HG02623 (cell line): ENCODE results near the gene ASB8.
"Not testable (repeated sequence)": the region's sequence is repeated elsewhere in the genome, so short reads cannot be mapped to it uniquely, and the experiment has no call there.

Source experiments
- ATAC-seq: cut with Tn5 transposase; IDR thresholded peaks from one replicate; pipeline ENCODE4 v1.9.1; 2021; ENCODE audit warnings: moderate library complexity; ENCODE audit not compliant: unreplicated experiment

The ASB8 gene

DNA sequence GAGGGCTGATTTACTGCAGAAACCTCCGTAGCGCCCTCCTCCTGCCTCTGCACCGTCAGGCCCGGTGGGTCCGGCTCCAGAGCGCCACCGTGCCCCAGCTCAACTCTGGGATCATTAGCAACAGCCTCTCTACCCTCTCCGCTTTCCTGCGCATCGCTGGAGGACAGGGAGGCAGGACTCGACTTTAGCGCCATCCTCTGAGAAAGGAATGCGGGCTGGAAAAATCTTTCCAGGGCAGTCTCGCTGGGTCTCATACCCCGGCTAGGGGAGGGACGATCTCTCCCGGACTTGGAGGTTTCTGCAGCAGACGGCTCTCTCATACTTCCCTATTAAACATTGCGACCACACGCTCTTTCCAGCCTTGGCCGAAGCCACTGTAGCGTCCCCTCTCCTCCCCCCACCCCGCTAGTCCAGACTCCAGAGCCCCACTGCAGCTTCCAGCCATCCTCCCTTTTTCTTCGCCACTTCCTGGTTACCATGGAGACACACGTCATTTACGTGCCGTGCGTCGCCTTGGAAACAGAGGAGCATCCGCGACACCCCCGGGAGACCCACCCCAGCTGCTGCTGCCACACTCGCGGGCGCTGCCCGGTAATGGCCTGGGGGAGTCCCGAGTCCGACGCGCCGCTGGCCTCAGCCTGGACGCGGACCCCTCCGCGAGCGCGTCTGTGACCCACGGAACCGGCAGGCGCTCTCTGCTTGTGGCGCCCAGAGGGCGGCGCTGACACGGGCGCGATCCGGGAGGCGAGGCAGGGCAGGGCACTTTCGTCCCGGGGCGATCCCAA is 26.0 kb upstream of the ASB8 start, which contains the start of gene CCDC184:
TSS of gene CCDC184 (plus strand) at position 554 of the 785 bp plus-strand sequence. CDS start 479 bp downstream, outside the sequence.
- ATAC-seq: peak; percentile 66

DNA sequence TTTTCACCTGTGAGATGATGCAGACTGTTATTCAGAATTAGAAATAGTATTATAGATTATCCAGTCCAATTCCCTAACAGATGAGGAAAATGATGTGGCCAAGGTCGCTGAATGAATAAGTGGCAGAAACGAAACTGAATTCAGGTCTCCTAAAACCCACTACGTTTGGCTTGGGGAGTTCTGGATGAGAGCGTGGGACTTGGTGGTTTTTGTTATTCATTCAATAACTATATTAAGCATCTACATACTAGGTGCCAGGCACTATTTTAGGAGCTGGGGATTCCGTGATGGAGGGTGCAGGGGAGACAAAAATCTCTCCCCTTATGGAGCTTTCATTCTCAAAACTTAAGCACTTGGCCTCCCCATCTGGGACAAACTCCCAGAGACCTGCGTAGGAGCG is 25.3 kb upstream of the ASB8 start:
- ATAC-seq: no peak

DNA sequence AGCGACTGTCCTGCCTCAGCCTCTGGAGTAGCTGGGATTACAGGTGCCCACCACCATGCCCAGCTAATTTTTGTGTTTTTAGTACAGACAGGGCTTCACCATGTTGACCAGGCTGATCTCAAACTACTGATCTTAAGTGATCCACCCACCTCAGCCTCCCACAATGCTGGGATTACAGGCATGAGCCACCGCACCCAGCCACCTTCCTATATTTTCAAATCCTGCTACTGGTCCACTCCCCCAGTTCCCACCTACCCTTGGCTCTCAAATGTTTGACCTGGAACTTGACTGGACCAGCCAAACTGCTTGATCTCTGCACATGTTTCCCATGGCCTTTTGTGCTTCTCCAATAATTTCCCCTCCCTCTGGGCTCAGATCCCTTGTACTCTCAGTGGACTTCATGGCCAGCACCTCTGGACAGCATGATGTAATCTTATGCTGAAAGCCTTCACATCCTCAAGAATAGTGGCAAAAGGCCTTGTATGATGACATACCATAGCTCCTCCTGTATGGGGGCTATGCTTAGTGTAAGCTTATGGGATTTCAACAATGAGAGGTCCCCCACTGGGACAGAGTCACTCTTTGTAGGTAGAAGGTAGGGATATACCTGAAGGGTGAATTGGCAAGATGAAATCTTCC is 23.7 kb upstream of the ASB8 start:
- no peak for ATAC-seq

DNA sequence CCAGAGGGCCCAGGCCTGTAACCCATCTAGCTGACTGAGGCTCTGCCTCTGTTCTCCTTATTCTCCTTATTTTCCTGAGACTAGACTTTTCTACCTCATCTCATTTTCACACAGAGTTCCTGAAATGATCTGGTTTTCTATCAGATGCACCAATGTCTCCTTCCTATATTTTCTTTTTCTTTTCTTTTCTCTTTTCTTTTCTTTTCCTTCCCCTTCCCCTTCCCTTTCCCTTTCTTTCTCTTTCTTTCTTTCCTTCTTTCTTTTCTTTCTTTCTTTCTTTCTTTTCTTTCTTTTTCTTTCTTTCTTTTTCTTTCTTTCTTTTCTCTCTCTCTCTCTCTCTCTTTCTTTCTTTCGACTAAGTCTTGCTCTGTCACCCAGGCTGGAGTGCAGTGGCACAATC is 23.1 kb upstream of the ASB8 start:
- ATAC-seq: no peak

DNA sequence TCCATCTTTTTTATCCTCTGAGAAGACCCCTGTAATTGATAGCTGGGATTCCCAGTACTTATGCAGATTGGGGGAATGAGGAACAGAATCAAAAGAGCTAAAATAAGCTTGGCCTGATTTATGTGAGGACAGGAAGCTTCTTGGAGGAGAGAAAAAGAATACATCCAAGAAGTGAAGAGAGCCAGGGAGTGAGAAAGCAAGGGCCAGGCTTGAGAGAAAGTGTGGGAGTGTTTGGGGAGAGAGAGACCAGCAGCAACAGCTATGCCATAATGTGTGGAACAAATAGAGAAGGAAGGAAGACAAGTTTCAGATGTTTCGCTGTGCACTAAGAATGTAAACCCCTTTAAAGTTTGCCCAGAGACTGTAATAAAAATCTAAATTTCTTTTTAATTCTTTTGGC is 22.2 kb upstream of the ASB8 start:
- no peak for ATAC-seq

DNA sequence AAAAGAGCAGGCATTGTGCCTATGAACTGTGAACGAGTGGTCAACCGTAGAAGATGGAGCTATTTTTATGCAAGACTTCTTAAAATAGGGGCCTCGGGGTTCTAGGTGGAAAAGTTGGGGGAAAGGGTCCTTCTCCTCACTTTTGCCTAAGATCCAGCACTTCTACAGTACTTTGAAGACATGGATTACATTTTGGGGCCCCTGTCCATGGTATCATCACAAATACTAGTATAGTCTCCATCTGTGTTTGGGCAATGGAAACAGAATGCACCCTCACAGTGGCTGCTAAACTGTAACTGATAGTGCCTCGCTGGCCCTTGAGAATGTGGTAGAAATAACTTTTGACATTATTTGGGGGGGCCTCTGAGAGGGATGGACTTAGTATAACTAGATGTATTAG is 20.7 kb upstream of the ASB8 start:
- ATAC-seq: no peak

DNA sequence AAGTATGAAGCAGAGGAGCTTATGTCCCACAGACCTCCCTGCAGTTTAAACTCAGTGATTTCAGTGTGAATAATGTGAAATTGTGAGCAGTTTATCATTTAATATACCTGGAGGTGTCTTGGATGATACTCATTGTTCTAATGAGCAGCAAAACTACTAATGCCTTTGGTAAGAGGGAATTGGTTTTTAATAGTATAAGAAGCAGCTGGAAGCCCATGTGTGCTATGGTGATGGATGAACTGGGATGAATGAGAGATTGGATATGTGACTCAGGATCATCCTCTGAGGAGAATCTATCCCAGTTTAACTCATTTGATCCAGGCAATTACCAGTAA is 19.1 kb upstream of the ASB8 start:
- no peak for ATAC-seq

DNA sequence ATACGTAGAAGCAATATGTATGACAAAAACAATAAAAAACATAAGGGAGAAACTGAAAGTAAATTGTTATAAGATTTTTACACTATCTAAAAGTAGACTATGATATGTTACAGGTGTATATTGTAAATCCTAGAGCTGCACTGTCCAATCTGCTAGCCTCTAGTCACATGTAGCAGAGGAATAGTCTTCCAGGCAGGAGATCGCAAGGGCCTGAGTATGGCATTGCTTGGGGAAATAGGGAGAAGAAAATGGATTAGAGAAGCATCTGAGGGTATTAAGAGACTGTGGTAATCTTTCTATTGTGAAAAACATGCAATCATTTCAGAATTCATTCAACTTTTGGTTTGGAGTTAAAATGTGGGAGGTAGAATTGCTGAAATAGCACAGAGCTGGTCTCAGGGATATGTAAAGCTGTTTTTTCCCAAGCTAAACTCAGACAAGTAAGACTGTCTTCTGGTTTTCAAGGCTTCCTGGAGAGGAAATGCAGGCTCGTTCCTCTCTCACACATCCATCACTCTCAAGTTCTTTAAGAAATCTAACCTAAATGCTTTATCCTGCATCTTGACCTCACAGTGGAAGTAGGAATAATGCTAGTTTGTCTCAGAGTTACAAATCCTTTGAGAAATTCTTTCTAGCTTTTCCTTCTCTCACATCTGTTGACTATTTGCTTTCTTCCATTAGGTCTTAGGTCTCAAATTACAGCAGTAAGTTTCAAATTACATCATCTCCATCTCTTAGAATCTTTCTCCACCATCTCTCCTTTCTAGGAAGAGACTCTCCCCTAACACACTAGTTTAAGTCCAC is 18.5 kb upstream of the ASB8 start:
- ATAC-seq: no peak

DNA sequence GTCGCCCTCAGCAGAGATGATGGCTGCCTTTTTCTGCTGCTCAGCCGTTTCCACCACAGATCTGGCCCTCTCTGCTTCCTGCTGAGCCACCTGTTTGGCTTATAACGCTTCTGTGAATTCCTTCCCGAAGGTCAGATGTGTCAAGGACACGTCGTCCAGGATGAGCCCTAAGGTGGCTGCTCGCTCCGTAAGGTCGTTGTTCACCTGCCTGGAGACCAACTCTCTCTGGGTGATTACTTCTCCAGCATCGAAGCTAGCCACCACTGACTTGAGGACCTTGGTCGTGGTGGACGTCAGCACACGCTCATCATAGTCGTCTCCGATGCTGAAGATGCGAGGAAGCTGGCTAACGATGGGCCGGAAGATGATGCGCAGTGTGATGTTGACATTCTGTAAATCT is 11.7 kb upstream of the ASB8 start:
- ATAC-seq: no peak

DNA sequence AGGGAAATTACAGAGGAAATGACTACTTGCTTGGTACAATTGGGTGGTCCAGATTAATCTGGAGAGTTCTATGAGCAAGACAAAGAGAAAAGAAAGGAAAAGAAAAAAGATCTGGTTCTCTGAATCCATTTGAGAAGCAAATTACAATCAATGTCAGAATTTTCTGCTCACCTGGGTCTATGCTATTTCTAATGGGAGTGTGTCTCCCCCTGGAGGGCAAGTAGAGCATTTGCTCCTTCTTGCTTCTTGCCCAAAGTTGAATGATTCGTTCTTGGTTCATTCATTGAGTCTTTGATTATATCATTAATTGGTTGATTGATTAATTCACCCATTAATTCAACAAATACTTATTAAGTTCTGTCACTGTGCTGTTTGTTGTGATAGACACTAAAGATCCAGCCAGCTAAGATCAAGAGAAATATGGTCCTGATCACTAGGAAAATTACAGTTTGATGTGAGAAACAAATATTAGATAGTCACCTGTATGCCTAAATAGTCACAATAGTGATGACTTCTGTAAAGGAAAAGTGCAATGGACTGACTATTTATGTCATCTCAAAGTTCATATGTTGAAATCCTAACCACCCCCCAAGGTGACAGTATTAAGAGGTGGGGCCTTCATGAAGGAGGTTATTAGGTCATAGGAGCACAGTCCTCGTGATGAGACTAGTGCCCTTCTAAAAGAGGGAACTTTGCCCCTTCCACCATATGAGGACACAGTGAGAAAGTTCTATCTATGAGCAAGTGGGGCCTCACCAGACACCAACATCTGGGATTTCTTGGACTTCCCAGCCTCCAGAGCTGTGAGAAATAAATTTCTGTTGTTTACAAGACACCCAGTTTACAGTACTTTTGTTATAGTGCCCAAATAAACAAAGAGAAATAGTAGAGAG is 8.0 kb upstream of the ASB8 start:
- ATAC-seq: peak; percentile 52

DNA sequence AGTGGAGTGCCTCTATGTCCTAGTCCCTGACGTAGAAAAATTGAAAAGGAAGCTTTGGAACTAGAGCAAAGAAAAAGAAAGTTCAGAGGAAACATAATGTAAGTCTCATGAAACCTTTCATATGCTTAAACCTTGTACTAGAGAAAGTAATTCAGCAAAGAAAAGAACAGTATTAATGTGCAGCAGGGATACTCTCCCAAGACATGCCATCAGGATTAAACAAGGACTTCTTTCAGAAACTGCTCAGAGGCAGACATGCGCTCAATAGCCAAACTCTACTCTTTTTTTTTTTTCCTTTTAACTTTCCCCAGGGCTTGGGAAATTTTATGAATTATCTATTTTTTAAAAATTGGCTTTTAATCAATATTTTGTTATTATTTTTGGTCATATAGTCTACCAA is 7.1 kb upstream of the ASB8 start:
- no peak for ATAC-seq

DNA sequence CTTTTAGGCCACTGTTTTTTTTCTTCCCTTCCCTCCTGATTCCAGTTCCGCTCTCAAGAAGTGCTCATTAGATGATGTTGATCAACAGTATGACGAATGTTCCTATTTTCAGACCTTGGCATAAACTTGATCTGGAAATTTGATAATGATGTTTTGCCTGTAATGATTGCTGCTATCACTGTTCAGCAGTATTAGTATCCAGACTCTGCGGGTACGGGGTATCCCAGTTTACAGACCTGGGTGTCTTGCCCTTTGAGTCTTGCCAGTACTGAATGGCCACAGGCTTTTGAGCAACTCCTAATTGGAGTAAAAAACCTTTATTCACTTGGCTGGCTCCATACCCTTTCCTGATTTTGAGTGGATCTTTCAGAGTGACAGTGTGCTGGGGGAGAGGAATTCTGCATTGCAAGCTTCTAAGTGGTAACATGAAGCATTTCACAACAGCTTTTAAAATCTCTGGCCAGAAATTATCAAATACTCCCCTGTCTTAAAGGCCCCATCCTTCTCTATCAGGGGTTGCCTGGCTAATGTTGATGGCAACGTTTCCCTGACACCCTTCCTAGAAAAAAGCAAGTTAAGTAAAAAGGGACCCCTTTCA is 5.9 kb upstream of the ASB8 start:
- no peak for ATAC-seq

DNA sequence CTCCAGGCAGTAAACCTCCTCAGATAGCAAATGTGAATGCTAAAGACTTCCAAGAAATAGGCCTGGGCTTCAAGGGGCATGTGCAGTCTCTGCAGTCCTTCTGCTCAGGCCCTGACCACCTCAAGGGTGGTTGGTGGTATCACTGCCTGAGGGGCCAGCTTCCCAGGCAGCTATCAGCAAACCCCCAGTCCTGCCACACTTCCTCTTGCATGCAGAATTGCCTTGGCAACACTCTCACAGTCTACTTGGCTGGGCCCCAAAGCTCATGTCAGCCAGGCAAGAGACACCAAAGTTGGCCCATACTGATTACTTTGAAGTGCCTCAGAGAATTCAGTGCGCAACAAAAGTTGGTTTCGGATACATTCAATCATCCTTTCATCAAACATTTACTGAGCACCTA is 3.5 kb upstream of the ASB8 start:
- no peak for ATAC-seq

DNA sequence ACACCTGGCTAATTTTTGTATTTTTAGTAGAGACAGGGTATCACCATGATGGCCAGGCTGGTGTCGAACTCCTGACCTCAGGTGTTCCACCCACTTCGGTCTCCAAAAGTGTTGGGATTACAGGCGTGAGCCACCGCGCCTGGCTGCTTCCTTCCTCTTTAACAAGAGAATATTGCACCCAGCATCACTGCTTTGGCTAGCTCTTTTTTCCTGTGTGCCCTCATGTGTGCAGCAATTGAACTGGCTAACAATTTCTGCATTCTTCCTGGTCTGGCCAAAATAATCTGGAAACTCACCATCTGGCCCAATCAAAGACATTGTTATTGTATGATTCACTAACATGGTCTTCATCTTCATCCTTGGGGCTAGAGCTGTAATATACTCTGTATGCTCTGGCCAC is 2.7 kb upstream of the ASB8 start:
- no peak for ATAC-seq

DNA sequence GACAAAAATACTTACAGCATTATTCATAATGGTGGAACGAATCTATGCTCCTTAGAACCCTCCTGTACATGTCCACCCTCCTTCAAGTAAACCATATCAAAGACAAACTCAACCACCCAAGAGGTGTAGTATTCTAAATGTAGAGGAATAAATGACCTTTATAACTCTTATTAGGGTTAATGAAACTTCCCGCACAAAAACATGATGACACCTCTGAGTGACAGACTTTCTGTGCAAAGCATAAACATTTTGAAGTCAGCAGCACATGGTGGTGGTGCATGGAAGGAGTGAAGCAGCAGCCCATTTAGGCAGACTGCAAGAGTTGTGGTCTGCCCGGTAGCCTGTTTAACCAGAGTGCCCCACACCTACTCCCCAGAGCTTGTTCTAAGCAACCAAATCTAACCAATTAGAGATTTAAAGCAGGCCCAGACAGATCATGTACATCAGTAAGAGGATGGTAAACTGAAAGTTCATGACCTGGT is 615 bp upstream of the ASB8 start:
- no peak for ATAC-seq

DNA sequence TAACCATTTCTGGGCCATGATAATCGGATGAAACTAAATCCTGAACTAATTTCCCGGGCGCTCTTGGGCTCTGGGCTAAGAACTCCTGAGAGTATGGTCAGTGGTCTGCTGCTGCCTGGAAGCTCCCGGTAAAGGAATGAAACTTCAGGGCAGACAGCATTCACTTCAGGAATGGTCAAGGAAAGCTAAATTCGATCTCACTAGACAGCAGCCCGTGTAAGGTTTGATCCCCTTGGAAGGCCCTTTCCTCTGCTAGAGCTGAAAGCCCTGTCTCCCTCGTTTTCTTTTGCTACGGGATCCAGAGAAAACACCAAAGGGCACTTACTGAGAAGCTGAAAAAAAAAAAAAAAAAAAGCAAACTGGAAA is 680 bp downstream of the ASB8 start:
- ATAC-seq: no peak

DNA sequence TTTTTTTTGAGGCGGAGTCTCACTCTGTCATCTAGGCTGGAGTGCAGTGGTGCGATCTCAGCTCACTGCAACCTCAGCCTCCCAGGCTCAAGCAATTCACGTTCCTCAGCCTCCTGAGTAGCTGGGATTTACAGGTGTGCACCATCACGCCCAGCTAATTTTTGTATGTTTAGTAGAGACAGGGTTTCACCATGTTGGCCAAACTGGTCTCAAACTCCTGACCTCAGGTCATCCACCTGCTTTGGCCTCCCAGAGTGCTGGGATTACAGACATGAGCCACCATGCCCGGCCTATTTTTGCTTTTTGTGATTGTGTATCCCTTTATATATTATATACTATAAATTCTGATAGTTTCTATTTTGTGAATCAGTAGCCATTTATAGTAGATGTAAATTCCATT is 1.5 kb downstream of the ASB8 start:
- not testable (repeated sequence) for ATAC-seq

DNA sequence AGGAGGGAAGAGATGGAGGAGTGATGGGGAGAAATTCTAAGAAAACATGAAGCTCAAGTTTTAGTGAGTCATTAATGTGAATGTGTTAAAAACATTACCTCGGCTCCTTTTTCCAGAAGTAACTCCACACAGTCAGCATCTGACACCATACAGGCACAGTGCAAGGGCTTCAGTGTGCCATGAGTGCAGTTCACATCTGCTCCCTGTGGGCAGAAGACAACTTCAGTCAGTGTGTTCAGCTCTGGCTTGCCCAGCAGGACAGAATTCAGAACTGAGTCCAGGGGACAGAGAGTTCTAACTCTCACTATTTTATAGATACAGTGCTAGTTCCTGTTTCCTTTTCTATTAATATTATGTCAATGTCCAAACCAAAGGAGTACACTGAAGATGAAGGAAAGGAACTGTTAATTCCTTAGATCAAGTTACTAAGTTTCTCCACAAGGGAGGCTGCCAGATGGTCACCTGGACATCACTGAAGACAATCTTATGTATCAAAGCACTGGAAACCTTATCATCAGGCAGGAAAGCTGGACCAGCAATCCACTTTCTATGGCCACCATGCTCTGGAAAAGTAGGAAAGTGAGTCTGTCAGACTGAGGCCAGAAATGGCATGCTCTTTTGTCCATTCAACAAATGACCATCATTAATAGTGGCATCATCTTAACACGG is 6.1 kb downstream of the ASB8 start:
- no peak for ATAC-seq

DNA sequence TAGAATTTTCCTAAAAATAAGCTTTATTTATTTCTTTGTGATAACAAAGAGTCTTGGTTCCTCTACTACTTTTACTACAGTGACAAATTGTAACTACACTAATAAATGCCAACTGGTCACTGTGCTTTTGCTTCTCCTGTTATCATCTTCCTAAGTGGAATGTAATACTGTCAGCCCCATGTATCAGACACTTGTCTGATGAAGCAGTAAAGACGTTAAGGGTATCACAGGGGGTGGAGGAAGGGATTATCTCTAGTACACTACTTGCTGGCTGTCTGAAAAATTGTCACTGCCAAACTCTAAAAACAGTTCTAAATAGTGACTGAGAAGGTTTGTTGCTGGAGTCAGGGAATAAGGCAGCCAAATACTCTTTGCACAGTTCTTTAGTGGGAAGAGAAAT is 11.3 kb downstream of the ASB8 start:
- ATAC-seq: no peak

DNA sequence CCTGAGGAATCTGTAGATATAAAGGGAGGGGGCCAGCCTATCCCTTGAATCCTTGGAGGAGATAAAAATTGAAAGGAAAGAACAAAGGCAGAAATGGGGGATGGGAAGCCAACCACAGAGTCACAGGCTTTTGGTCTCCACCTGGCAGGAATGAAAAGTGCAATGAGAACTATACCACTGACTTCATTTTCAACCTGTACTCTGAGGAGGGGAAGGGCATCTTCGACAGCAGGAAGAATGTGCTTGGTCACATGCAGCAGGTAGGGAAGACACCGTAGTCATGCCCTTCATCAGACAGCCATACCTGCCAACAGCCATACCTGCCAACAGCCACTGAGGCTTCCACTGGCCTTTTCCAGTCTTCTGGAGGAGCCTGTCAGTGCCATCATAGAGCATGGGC is 13.4 kb downstream of the ASB8 start:
- no peak for ATAC-seq
